Stimulated activated naive B cell treated with anti-CD40 and anti-IgM and Interleukin-4, amounts not matched to agents 10 μg/mL and 1 μg/mL and 100 μg/mL, for 72 hours (primary cell): ENCODE data around the gene TMEM135.
"Not testable (repeated sequence)": the region's sequence is repeated elsewhere in the genome, so short reads cannot be mapped to it uniquely, and the experiment has no call there.

Source experiments
- ATAC-seq, 2 donors: fragments of 150-1000 bp; cut with Tn5 transposase; replicated peaks; 2 replicates each; pipeline ENCODE4 v1.10.0; 2021; ENCODE audit warnings: moderate library complexity in 1 of 2
- DNase-seq: peaks from one replicate; pipeline ENCODE4 v3.0.0; 2021
- H3K27ac Mint-ChIP-seq: one replicate; pipeline ENCODE4 v1.8.0; 2022; ENCODE audit warnings: mild to moderate bottlenecking, mixed read lengths
- H3K27me3 Mint-ChIP-seq, 2 donors: one replicate each; pipeline ENCODE4 v1.8.0; 2022; ENCODE audit warnings: mixed read lengths in 2 of 2
- H3K36me3 Mint-ChIP-seq, 2 donors: one replicate each; pipeline ENCODE4 v1.8.0; 2022; ENCODE audit warnings: mixed read lengths in 2 of 2, mild to moderate bottlenecking in 1 of 2
- H3K4me1 Mint-ChIP-seq, 2 donors: one replicate each; pipeline ENCODE4 v1.8.0; 2022; ENCODE audit warnings: mixed read lengths in 2 of 2, mild to moderate bottlenecking in 1 of 2
- H3K4me3 Mint-ChIP-seq, 2 donors: one replicate each; pipeline ENCODE4 v1.8.0; 2022; ENCODE audit warnings: mild to moderate bottlenecking in 2 of 2, mixed read lengths in 2 of 2, moderate library complexity in 1 of 2
- H3K9me3 Mint-ChIP-seq, 2 donors: one replicate each; pipeline ENCODE4 v1.8.0; 2022; ENCODE audit warnings: mixed read lengths in 2 of 2, mild to moderate bottlenecking in 1 of 2

Gene TMEM135

DNA sequence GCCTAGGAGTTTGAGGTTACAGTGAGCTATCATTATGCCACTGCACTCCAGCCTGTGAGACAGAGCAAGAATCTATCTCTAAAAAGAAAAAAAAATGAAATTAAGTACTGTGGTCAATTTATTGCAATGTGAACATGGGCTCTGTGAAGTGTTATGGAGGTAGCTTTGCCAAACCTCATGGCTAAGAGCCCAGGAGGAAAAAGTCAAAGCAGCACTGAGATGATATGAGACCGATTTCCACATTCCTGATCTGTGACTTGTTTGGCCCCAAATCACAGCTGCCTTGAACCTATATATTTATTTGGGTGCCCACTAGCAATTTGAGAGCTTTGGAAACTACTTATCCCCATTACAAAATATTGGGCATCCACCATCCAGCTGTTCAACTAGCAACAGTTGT lies 29.8 kb upstream of the TMEM135 start:
- no peak for DNase-seq
- Mint-ChIP-seq H3K9me3 (no peaks in the 10 kb centered on the region), H3K27ac (no peak overlapping the region), H3K36me3 (no peaks in the 10 kb centered on the region), H3K27me3 (peaks cover 0 to 24% of the 10 kb centered on the region in 2 donors), H3K4me1 (no peaks in the 10 kb centered on the region), H3K4me3 (no peak overlapping the region)
- no peak for ATAC-seq

- Mint-ChIP-seq H3K4me3 (no peak overlapping the region), H3K9me3 (no peaks in the 10 kb centered on the region), H3K36me3 (no peaks in the 10 kb centered on the region), H3K27me3 (peaks cover 0 to 10% of the 10 kb centered on the region in 2 donors), H3K4me1 (no peaks in the 10 kb centered on the region), H3K27ac (no peak overlapping the region)
- ATAC-seq (no peak), DNase-seq (no peak)
Measured at GRCh38 chr11:87012089-87012488, 25.6 kb upstream of the TMEM135 start.

DNA sequence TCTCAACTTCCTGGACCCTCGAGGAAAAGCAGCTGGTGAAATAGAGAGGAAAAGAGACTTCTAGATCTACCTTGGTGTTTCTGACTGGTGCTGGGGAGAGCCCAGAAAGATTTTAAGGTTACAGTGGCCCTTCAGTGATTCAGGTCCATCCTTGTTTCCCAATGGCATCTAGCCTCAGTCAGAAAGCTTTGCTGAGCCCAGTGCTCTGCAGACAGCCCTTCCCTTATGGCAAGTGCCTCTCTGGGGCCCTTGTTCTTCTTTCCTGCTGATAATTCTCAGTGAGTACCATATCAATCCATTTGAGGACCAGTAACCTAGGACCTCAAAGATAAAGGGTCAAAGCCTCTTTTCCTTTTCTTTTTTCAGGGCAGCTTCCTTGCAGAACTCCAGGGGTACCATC lies 25.1 kb upstream of the TMEM135 start:
- no peak overlapping the region for H3K27ac Mint-ChIP-seq
- no peak for ATAC-seq
- peaks cover 0 to 6% of the 10 kb centered on the region in 2 donors for H3K27me3 Mint-ChIP-seq
- DNase-seq, result no peak
- H3K4me3 Mint-ChIP-seq, result no peak overlapping the region
- no peaks in the 10 kb centered on the region for H3K4me1 Mint-ChIP-seq
- no peaks in the 10 kb centered on the region for H3K9me3 Mint-ChIP-seq
- H3K36me3 Mint-ChIP-seq, result no peaks in the 10 kb centered on the region

DNA sequence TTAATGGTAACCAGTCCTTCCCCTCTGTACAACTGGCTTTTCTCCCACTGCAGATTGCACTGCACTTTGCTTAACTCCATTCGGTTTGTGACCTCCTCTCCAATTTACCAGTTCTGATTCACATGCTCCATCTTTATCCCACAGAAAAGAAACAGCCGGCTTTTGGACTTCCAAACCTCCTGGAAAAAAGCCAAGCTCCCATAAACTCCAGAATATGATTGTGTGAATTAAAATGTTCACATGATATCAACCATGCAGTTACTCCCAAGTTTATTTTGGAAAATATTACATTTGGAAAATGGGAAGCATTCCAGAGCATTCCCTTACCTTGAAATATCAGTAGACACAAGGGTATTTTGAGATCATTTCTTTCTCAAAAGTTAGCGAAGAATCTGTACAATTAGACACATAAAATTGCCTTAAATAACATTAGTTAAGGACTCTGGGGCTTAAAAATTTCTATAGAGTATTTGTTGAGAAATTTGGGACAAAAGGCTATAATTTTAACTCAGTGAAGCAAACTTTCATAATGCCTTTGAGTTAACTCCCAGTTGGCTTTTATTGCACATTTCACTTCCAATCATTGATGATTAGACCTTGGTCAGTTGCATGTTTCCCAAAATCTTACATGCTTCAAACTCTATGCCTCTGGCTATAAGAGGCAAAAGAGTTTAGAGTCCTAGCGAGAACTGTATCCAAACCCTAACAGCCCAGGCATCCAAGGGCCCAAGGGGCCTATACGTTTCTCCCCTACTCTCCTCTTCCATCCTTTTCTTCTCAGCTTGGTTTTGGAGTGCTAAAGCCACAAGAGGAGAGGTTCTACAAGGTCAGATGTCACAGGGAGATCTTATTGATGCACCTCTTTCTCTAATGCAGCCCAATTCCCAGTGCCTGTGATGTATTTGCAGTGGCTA lies 23.6 kb upstream of the TMEM135 start:
- peaks cover 0 to 11% of the 10 kb centered on the region in 2 donors for H3K27me3 Mint-ChIP-seq
- H3K4me1 Mint-ChIP-seq, result no peaks in the 10 kb centered on the region
- H3K9me3 Mint-ChIP-seq, result no peaks in the 10 kb centered on the region
- ATAC-seq (no peak), DNase-seq (no peak)
- no peak overlapping the region for H3K4me3 Mint-ChIP-seq
- H3K27ac Mint-ChIP-seq, result no peak overlapping the region
- no peaks in the 10 kb centered on the region for H3K36me3 Mint-ChIP-seq

GRCh38 chr11:87015645-87016044 lies 22.1 kb upstream of the TMEM135 start:
- Mint-ChIP-seq H3K27me3 (peaks cover 0 to 5% of the 10 kb centered on the region in 2 donors), H3K4me1 (no peaks in the 10 kb centered on the region), H3K9me3 (no peaks in the 10 kb centered on the region), H3K4me3 (no peak overlapping the region), H3K36me3 (no peaks in the 10 kb centered on the region), H3K27ac (no peak overlapping the region)
- DNase-seq (no peak), ATAC-seq (no peak)

DNA sequence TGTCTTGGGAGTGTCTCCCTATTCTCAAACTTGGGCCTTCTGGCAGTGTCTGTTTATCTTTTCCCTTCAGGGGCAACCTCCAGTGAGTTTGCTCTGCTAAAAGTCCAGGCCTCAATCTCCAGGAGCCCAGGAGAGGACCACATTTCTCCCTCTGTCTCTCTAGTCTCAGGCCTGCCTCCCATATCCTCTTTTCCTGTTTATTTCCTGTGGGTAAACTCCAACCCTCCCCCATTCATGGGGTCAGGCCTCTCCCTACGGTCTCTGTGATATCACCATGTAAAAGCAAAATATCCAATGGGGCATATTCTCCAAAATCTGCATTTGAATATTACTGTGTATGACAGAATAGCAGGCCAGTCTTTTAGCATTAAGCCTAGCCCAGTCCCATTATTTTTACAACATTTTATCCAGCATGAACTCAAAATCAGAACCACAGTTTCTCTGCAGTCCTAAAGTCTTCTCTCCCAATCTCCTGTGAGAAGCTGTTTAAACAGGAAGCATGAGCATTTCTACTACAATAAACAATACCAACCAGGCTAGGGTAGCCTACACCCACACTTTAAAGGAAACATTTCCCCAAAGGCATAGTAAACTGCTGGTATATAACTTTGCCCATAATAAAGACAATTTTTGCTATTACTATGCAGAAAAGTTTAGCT lies 18.0 kb upstream of the TMEM135 start:
- H3K4me1 Mint-ChIP-seq, result no peaks in the 10 kb centered on the region
- H3K4me3 Mint-ChIP-seq, result no peak overlapping the region
- peaks cover 4 to 10% of the 10 kb centered on the region in 2 donors for H3K27me3 Mint-ChIP-seq
- no peaks in the 10 kb centered on the region for H3K9me3 Mint-ChIP-seq
- no peak overlapping the region for H3K27ac Mint-ChIP-seq
- ATAC-seq (no peak), DNase-seq (no peak)
- no peaks in the 10 kb centered on the region for H3K36me3 Mint-ChIP-seq

- H3K9me3 Mint-ChIP-seq, result no peaks in the 10 kb centered on the region
- H3K4me3 Mint-ChIP-seq, result no peak overlapping the region
- no peak overlapping the region for H3K27ac Mint-ChIP-seq
- no peaks in the 10 kb centered on the region for H3K36me3 Mint-ChIP-seq
- DNase-seq, result no peak
- H3K27me3 Mint-ChIP-seq, result peaks cover 4 to 10% of the 10 kb centered on the region in 2 donors
- H3K4me1 Mint-ChIP-seq, result no peaks in the 10 kb centered on the region
- no peak for ATAC-seq
Measured at GRCh38 chr11:87020336-87020735, 17.4 kb upstream of the TMEM135 start.

DNA sequence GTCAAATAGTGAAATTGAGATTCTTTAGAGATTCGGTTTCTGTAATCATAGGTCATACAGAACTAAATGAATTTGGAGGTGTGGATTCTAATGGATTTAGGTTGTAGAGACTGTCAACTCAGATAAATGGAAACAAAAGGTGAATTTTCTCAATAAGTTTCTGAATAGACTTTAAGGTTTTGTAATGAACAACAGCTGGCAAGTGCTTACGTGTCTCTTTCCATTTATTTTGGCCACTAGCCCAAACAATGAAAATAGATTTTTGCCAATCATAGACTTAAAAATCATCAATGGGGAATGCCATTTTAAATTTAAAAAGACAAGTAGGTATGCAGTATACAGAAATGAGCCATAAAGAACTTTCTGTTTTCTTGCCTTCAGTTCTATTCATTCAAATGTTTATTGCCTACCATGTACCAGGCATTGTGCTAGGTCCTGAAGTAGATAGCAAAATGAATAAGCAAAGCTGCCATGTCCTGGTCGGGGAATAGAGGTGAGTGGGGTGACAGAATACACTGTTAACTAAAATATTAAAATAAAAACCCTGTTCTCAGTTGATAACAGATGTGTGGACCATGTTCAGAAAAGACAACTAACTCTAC lies 16.9 kb upstream of the TMEM135 start:
- Mint-ChIP-seq H3K4me3 (no peak overlapping the region), H3K4me1 (no peaks in the 10 kb centered on the region), H3K27ac (no peak overlapping the region), H3K27me3 (peaks cover 4 to 10% of the 10 kb centered on the region in 2 donors), H3K9me3 (no peaks in the 10 kb centered on the region), H3K36me3 (no peaks in the 10 kb centered on the region)
- ATAC-seq, result no peak
- DNase-seq, result no peak

DNA sequence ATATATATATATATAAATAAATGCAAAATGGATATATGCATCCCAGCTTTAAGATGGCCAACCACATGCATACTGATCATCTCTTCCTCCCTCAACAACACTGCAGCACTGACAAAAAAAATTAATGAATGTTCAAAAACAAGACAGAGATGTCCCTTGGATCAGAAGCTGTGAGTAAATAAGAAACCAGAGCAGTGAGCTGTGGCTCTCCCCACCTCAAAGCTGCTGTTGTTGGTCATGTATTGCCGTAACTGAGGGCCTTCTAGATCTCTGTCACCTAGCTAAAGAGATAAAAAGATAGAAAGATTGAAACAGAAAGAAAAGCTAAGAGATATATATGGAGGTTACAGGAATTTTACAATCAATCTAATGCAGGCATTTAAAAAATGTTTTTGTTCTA lies 15.5 kb upstream of the TMEM135 start:
- DNase-seq (no peak), ATAC-seq (no peak)
- Mint-ChIP-seq H3K36me3 (no peaks in the 10 kb centered on the region), H3K4me3 (no peak overlapping the region), H3K4me1 (no peaks in the 10 kb centered on the region), H3K27me3 (peaks cover 8 to 10% of the 10 kb centered on the region in 2 donors), H3K27ac (no peak overlapping the region), H3K9me3 (peaks cover 0 to 4% of the 10 kb centered on the region in 2 donors)

DNA sequence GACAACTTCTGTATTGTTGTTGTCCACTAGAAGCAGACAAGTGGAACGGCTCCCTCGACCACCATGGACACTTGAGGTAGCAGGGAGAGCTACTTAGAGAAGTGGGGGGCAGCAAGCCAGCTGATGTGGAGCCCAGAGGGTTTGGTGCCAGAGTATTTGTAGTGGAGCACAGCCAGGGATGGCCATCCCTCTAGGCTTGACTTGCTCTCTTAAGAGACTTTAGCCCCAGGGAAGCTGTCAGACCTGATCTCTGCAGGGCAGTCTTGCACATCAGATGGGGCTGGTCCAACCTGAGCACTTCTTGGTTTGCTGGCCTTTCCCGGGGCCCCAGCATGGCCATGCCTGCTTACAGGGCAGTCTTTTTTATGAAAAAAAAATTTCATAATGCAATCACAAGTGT lies 15.0 kb upstream of the TMEM135 start:
- Mint-ChIP-seq H3K9me3 (peaks cover 0 to 4% of the 10 kb centered on the region in 2 donors), H3K36me3 (no peaks in the 10 kb centered on the region), H3K27ac (no peak overlapping the region), H3K4me1 (no peaks in the 10 kb centered on the region), H3K27me3 (peaks cover 8 to 10% of the 10 kb centered on the region in 2 donors), H3K4me3 (no peak overlapping the region)
- ATAC-seq (no peak), DNase-seq (no peak)

DNA sequence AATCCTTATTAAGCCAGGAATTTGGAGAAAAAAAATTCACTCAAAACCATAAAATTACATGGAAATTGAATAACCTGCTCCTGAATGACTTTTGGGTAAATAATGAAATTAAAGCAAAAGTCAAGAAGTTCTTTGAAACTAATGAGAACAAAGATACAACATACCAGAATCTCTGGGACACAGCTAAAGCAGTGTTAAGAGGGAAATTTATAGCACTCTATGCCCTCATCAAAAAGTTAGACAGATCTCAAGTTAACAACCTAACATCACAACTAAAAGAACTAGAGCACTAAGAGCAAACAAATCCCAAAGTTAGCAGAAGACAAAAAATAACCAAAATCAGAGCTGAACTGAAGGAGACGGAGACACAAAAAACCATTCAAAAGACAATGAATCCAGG lies 11.3 kb upstream of the TMEM135 start:
- not testable (repeated sequence) for H3K4me3 Mint-ChIP-seq, H3K36me3 Mint-ChIP-seq, H3K9me3 Mint-ChIP-seq

GRCh38 chr11:87030458-87031054 lies 7.2 kb upstream of the TMEM135 start:
- Mint-ChIP-seq H3K4me3 (no peak overlapping the region), H3K4me1 (peaks cover 0 to 8% of the 10 kb centered on the region in 2 donors), H3K36me3 (no peaks in the 10 kb centered on the region), H3K27ac (no peak overlapping the region), H3K27me3 (peaks cover 0 to 4% of the 10 kb centered on the region in 2 donors), H3K9me3 (peaks cover 0 to 4% of the 10 kb centered on the region in 2 donors)
- ATAC-seq, result peak in 1 of 2 donors; percentile 34
- DNase-seq, result no peak

More for the DNA sequence above, 11.3 kb upstream of the TMEM135 start:
- H3K27ac Mint-ChIP-seq, ATAC-seq, H3K27me3 Mint-ChIP-seq, DNase-seq, H3K4me1 Mint-ChIP-seq: not testable (repeated sequence)

DNA sequence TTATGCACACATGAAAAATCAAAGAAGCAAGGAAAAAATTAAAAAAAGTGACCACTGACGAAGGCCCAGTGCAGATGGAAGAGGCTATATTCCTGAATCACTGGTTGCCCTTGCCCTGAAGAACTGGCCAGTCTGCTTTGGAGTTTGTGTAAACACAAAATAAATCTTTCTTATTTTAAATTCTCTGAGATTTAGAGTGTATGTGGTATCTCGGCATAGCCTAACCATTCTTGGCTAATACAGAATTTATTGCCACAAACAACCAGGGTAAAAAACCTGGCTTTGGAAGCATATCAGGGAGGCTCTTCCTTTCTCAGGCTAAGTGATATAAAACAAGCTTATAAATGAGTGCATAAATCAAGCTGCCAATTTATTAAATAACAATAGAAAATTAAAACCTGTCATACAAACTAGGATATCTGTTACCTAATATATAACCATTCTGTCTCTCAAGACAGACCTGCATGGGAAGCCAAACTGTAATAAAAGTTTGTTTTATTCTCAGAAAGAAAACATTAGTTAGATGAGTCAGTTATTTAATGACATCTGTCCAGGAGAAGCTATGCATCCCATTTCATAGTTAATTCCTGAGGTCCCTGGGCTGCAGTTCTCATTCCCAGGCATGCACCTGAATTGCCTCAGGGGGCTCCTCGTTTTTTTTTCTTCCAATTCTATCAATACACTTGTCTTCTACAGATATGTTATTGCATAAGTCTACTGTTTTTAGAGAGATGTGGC lies 6.1 kb upstream of the TMEM135 start:
- DNase-seq (no peak), ATAC-seq (no peak)
- H3K27me3 Mint-ChIP-seq, result peaks cover 0 to 2% of the 10 kb centered on the region in 2 donors
- no peaks in the 10 kb centered on the region for H3K36me3 Mint-ChIP-seq
- peaks cover 2 to 13% of the 10 kb centered on the region in 2 donors for H3K4me1 Mint-ChIP-seq
- H3K9me3 Mint-ChIP-seq, result peaks cover 0 to under 1% of the 10 kb centered on the region in 2 donors
- H3K27ac Mint-ChIP-seq, result no peak overlapping the region
- H3K4me3 Mint-ChIP-seq, result no peak overlapping the region

- H3K4me1 Mint-ChIP-seq, result peaks cover 11 to 28% of the 10 kb centered on the region in 2 donors
- H3K4me3 Mint-ChIP-seq, result no peak overlapping the region
- DNase-seq (no peak), ATAC-seq (no peak)
- H3K27ac Mint-ChIP-seq, result no peak overlapping the region
- no peaks in the 10 kb centered on the region for H3K9me3 Mint-ChIP-seq
- no peaks in the 10 kb centered on the region for H3K36me3 Mint-ChIP-seq
- H3K27me3 Mint-ChIP-seq, result no peaks in the 10 kb centered on the region
Measured at GRCh38 chr11:87033561-87033960, 4.2 kb upstream of the TMEM135 start.
